T-helper 2 cell treated with Interferon-gamma antibody and Interleukin-4, amounts not matched to agents 100 ng/mL and 5 ng/mL, for 36 hours (primary cell): ENCODE results near the gene FGD3. TPM values are rescaled to one million over a fixed set of nuclear protein-coding genes. Genes with fewer than 3 reads are reported as not detected.
"Not testable (repeated sequence)": the region's sequence is repeated elsewhere in the genome, so short reads cannot be mapped to it uniquely, and the experiment has no call there.

ENCODE experiments used
- intact Hi-C: fragments of 100-400 bp; cut with micrococcal nuclease; formaldehyde crosslinking; loops from one replicate; pipeline ENCODE4 v1.15.1; 2023
- total RNA-seq: library from RNA; stranded (reverse); gene quantifications from 2 replicates; pipeline ENCODE4 v1.2.3, GENCODE V29; 2022

FGD3 gene
- 106 and 109 TPM in 2 replicates for total RNA-seq

- intact Hi-C loops: no loop called here
Observed at GRCh38 chr9:92947268-92948037, at the start of gene FGD3. FGD3 (plus strand) TSS chr9:92947523; CDS start chr9:92976257, 28,734 bp downstream.

GRCh38 chr9:92905137-92905536 is 42.2 kb upstream of the FGD3 start:
- intact Hi-C loops: not testable (repeated sequence)

- intact Hi-C loops: no loop called here
Observed at GRCh38 chr9:92911511-92912475, 35.5 kb upstream of the FGD3 start.

- intact Hi-C loops: no loop called here
Observed at GRCh38 chr9:92917176-92917800, 30.0 kb upstream of the FGD3 start.

GRCh38 chr9:92920437-92920836 is 26.9 kb upstream of the FGD3 start:
- intact Hi-C loops: no loop called here

- intact Hi-C loops: no loop called here
Observed at GRCh38 chr9:92931606-92932005, 15.7 kb upstream of the FGD3 start.

GRCh38 chr9:92934321-92934720 is 13.0 kb upstream of the FGD3 start:
- intact Hi-C loops: no loop called here

GRCh38 chr9:92938025-92938424 is 9.3 kb upstream of the FGD3 start:
- intact Hi-C loops: no loop called here

GRCh38 chr9:92941861-92942260 is 5.5 kb upstream of the FGD3 start:
- intact Hi-C loops: no loop called here

GRCh38 chr9:92942688-92943616 is 4.4 kb upstream of the FGD3 start:
- intact Hi-C loops: no loop called here

GRCh38 chr9:92944921-92945320 is 2.4 kb upstream of the FGD3 start:
- intact Hi-C loops: no loop called here

- intact Hi-C loops: no loop called here
Observed at GRCh38 chr9:92945796-92946195, 1.5 kb upstream of the FGD3 start.

- intact Hi-C loops: no loop called here
Observed at GRCh38 chr9:92948038-92948534, 763 bp downstream of the FGD3 start.

GRCh38 chr9:92948632-92949031 is 1.3 kb downstream of the FGD3 start:
- intact Hi-C loops: no loop called here

- intact Hi-C loops: no loop called here
Observed at GRCh38 chr9:92949266-92949982, 2.1 kb downstream of the FGD3 start.

GRCh38 chr9:92950359-92950955 is 3.1 kb downstream of the FGD3 start:
- intact Hi-C loops: loop anchor here (10.0 kb wide), 1 partner anchor 146 kb away; no protein-coding TSS in a partner anchor

- intact Hi-C loops: loop anchor here (10.0 kb wide), 1 partner anchor 148 kb away; no protein-coding TSS in a partner anchor
Observed at GRCh38 chr9:92952906-92953610, 5.7 kb downstream of the FGD3 start.

- intact Hi-C loops: loop anchor here (1.0 to 10.0 kb wide), 2 partner anchors 10 to 149 kb away; no protein-coding TSS in a partner anchor
Observed at GRCh38 chr9:92954049-92954861, 6.9 kb downstream of the FGD3 start.
